ENCODE data around the gene SYT1. TPM values are rescaled to one million over a fixed set of nuclear protein-coding genes. Genes with fewer than 3 reads are reported as not detected.

SYT1 gene
- total RNA-seq, 1 experiment from 2014 or later: 15.8 TPM

- Histone ChIP-seq H3K23ac (ENCODE audit: insufficient read length, low read depth, low read length) (no peak overlapping the region), H2AFZ (ENCODE audit: low read length) (no peak overlapping the region), H4K20me1 (ENCODE audit: control insufficient read depth, insufficient read depth, insufficient read length) (no peaks in the 10 kb centered on the region), H2BK5ac (ENCODE audit: insufficient read length, low read length) (no peak overlapping the region), H3K56ac (ENCODE audit: insufficient read length, low read depth, low read length) (no peak overlapping the region), H3K79me2 (ENCODE audit: insufficient read depth, low read length) (no peaks in the 10 kb centered on the region), H3K27me3 (ENCODE audit: insufficient read depth, low read length) (no peaks in the 10 kb centered on the region), H3K14ac (ENCODE audit: insufficient read depth, low read length) (no peak overlapping the region), H3K79me1 (ENCODE audit: insufficient read depth, low read depth, low read length, poor library complexity, severe bottlenecking) (no peaks in the 10 kb centered on the region), H3K9ac (ENCODE audit: extremely low read depth, insufficient read length, low read length) (no peak overlapping the region), H3K18ac (ENCODE audit: insufficient read length, low read depth, low read length) (no peak overlapping the region), H3K4me2 (ENCODE audit: insufficient read depth, insufficient read length, low read length) (no peak overlapping the region), H2BK15ac (ENCODE audit: low read depth, low read length) (no peak overlapping the region), H2BK12ac (ENCODE audit: insufficient read length, low read depth, low read length) (no peak overlapping the region), H3K4ac (ENCODE audit: low read depth, low read length) (no peak overlapping the region), H3K27ac (ENCODE audit: insufficient read length, low read depth, low read length) (no peak overlapping the region), H3K4me1 (ENCODE audit: insufficient read depth, low read length) (no peaks in the 10 kb centered on the region), H4K91ac (ENCODE audit: insufficient read length, low read depth, low read length) (no peak overlapping the region), H4K5ac (ENCODE audit: insufficient read length, low read depth, low read length) (no peak overlapping the region), H3K9me3 (ENCODE audit: control insufficient read depth, low read depth, low read length) (no peaks in the 10 kb centered on the region), H3T11ph (ENCODE audit: low read length) (no peak overlapping the region), H3K23me2 (ENCODE audit: insufficient read length, low read depth, low read length, poor library complexity, severe bottlenecking) (no peaks in the 10 kb centered on the region), H4K8ac (replicated peaks; ENCODE audit: insufficient read length, low read depth, low read length) (no peak overlapping the region), H2BK120ac (ENCODE audit: low read depth, low read length, poor library complexity, severe bottlenecking) (no peak overlapping the region), H2AK5ac (ENCODE audit: insufficient read length, low read length) (no peak overlapping the region), H2BK20ac (ENCODE audit: low read depth, low read length, poor library complexity, severe bottlenecking) (no peak overlapping the region)
- TF ChIP-seq, protein P1, sequence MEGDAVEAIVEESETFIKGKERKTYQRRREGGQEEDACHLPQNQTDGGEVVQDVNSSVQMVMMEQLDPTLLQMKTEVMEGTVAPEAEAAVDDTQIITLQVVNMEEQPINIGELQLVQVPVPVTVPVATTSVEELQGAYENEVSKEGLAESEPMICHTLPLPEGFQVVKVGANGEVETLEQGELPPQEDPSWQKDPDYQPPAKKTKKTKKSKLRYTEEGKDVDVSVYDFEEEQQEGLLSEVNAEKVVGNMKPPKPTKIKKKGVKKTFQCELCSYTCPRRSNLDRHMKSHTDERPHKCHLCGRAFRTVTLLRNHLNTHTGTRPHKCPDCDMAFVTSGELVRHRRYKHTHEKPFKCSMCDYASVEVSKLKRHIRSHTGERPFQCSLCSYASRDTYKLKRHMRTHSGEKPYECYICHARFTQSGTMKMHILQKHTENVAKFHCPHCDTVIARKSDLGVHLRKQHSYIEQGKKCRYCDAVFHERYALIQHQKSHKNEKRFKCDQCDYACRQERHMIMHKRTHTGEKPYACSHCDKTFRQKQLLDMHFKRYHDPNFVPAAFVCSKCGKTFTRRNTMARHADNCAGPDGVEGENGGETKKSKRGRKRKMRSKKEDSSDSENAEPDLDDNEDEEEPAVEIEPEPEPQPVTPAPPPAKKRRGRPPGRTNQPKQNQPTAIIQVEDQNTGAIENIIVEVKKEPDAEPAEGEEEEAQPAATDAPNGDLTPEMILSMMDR (conservative IDR thresholded peaks at IDR 0.05): no peak
- H3K4me3 Mint-ChIP-seq: no peak overlapping the region
- H3K9me3 Mint-ChIP-seq: no peaks in the 10 kb centered on the region
- peaks cover 4 to 9% of the 10 kb centered on the region in 2 experiments for H3K4me1 Mint-ChIP-seq
- DNase-seq: no peak
- H3K27me3 Mint-ChIP-seq (ENCODE audit: low read depth): no peaks in the 10 kb centered on the region
- H3K36me3 Mint-ChIP-seq (ENCODE audit: insufficient read depth in 1 of 3, low read depth in 3 of 3): no peaks in the 10 kb centered on the region
- WGBS (ENCODE audit: extremely low coverage, insufficient read length, low lambda C conversion rate): no CpG with 5 or more reads among the region's 1 CpG
- H3K27ac Mint-ChIP-seq: peak overlapping the region in 1 of 3 experiments; percentile 75; a peak in 1 of 7 replicates
Measured at GRCh38 chr12:78931466-78931990, 67.0 kb downstream of the SYT1 start.

All from H9 (cell line).